ENCODE results near the gene PXN.

GRCh38 chr12:120186654-120187053 lies 78.9 kb downstream of the PXN start:
- TF ChIP-seq POLR2A (IDR thresholded peaks at IDR 0.05; ENCODE audit: low read length): no peak
- TF ChIP-seq CHD4 (IDR thresholded peaks at IDR 0.05; ENCODE audit: borderline replicate concordance): no peak
- TF ChIP-seq, protein P1, sequence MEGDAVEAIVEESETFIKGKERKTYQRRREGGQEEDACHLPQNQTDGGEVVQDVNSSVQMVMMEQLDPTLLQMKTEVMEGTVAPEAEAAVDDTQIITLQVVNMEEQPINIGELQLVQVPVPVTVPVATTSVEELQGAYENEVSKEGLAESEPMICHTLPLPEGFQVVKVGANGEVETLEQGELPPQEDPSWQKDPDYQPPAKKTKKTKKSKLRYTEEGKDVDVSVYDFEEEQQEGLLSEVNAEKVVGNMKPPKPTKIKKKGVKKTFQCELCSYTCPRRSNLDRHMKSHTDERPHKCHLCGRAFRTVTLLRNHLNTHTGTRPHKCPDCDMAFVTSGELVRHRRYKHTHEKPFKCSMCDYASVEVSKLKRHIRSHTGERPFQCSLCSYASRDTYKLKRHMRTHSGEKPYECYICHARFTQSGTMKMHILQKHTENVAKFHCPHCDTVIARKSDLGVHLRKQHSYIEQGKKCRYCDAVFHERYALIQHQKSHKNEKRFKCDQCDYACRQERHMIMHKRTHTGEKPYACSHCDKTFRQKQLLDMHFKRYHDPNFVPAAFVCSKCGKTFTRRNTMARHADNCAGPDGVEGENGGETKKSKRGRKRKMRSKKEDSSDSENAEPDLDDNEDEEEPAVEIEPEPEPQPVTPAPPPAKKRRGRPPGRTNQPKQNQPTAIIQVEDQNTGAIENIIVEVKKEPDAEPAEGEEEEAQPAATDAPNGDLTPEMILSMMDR (IDR thresholded peaks at IDR 0.05): no peak
- no peak for TF ChIP-seq MYC (IDR thresholded peaks at IDR 0.05; ENCODE audit: borderline replicate concordance, low read length)
- TF ChIP-seq, protein P2, sequence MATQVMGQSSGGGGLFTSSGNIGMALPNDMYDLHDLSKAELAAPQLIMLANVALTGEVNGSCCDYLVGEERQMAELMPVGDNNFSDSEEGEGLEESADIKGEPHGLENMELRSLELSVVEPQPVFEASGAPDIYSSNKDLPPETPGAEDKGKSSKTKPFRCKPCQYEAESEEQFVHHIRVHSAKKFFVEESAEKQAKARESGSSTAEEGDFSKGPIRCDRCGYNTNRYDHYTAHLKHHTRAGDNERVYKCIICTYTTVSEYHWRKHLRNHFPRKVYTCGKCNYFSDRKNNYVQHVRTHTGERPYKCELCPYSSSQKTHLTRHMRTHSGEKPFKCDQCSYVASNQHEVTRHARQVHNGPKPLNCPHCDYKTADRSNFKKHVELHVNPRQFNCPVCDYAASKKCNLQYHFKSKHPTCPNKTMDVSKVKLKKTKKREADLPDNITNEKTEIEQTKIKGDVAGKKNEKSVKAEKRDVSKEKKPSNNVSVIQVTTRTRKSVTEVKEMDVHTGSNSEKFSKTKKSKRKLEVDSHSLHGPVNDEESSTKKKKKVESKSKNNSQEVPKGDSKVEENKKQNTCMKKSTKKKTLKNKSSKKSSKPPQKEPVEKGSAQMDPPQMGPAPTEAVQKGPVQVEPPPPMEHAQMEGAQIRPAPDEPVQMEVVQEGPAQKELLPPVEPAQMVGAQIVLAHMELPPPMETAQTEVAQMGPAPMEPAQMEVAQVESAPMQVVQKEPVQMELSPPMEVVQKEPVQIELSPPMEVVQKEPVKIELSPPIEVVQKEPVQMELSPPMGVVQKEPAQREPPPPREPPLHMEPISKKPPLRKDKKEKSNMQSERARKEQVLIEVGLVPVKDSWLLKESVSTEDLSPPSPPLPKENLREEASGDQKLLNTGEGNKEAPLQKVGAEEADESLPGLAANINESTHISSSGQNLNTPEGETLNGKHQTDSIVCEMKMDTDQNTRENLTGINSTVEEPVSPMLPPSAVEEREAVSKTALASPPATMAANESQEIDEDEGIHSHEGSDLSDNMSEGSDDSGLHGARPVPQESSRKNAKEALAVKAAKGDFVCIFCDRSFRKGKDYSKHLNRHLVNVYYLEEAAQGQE (IDR thresholded peaks at IDR 0.05): no peak
- TF ChIP-seq HMGXB4 (CRISPR knock-in tag; IDR thresholded peaks at IDR 0.05; ENCODE audit: borderline replicate concordance): no peak
- no peak for TF ChIP-seq EP300 (IDR thresholded peaks at IDR 0.05)
- no peak for TF ChIP-seq KDM1A (IDR thresholded peaks at IDR 0.05; ENCODE audit: low read depth)
- TF ChIP-seq RAD21 (conservative IDR thresholded peaks at IDR 0.05 in 1 of 2, IDR thresholded peaks at IDR 0.05 in 1 of 2): no peak
- no peak for TF ChIP-seq EHMT2 (IDR thresholded peaks at IDR 0.05; ENCODE audit: low read depth)
- no peak for TF ChIP-seq USF2 (IDR thresholded peaks at IDR 0.05)
- no peak for TF ChIP-seq PHF8 (IDR thresholded peaks at IDR 0.05; ENCODE audit: borderline replicate concordance, low read depth)

All from A549 (cell line).